Uterus (tissue), 2 donors: Measurements from ENCODE around the gene TMEM212.

Experiments used
- POLR2A ChIP-seq, 2 donors: fragments of 450-650 bp; IDR thresholded peaks; one replicate each; pipeline ENCODE4 v1.6.1; 2016; ENCODE audit warnings: antibody characterized with exemption in 2 of 2, mild to moderate bottlenecking in 1 of 2, moderate library complexity in 1 of 2
- TF ChIP-seq, protein P1 (sequence below), 4 experiments: fragments of 200-600 bp in 2 of 4; fragments of 450-650 bp in 2 of 4; sonication (generic) in 2 of 4; IDR thresholded peaks; one replicate each; pipeline ENCODE4 v1.5.1; 2016 to 2019; ENCODE audit warnings: antibody characterized with exemption in 4 of 4, mild to moderate bottlenecking in 2 of 4, moderate library complexity in 1 of 4

DNA sequence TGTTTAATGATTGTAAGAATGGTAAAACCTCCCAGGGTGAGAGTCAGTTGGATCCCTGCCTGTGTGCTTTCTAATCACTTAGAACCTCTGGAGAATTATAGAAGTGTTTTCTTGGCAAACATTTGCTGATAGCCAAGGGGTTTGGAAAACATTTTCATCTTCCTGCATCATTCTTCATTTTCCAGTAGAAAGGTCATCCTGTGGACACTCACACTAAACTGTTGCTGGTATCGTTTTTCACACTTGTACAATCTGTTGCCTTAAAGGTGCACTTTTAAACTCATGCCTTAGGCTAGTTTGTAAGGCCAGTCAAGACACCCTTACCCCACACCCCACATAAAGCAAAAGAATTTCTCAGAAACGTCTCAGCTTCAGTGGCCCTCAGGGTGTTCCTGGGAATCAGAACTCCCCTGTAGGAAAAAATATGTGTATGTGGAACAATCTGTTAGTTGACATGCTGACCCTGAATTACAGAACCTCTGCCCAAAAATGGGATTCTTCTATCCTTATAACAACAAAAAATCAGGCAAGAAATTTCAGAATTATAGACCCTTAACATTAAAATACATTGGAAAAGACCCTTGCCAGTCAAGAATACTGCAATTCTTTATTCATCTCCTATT is 27.1 kb upstream of the TMEM212 start:
- TF ChIP-seq, protein P1, sequence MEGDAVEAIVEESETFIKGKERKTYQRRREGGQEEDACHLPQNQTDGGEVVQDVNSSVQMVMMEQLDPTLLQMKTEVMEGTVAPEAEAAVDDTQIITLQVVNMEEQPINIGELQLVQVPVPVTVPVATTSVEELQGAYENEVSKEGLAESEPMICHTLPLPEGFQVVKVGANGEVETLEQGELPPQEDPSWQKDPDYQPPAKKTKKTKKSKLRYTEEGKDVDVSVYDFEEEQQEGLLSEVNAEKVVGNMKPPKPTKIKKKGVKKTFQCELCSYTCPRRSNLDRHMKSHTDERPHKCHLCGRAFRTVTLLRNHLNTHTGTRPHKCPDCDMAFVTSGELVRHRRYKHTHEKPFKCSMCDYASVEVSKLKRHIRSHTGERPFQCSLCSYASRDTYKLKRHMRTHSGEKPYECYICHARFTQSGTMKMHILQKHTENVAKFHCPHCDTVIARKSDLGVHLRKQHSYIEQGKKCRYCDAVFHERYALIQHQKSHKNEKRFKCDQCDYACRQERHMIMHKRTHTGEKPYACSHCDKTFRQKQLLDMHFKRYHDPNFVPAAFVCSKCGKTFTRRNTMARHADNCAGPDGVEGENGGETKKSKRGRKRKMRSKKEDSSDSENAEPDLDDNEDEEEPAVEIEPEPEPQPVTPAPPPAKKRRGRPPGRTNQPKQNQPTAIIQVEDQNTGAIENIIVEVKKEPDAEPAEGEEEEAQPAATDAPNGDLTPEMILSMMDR (IDR thresholded peaks at IDR 0.05): no peak
- no peak for TF ChIP-seq POLR2A (IDR thresholded peaks at IDR 0.05)
